GM18511 (cell line): Measurements from ENCODE around the gene GRK4.
A peak's percentile ranks its signal among the peaks of the same experiment; 100 is the strongest.

ENCODE experiments used
- ATAC-seq: cut with Tn5 transposase; IDR thresholded peaks from one replicate; pipeline ENCODE4 v1.9.1; 2021; ENCODE audit warnings: mild to moderate bottlenecking, moderate library complexity; ENCODE audit not compliant: unreplicated experiment

The GRK4 gene

DNA sequence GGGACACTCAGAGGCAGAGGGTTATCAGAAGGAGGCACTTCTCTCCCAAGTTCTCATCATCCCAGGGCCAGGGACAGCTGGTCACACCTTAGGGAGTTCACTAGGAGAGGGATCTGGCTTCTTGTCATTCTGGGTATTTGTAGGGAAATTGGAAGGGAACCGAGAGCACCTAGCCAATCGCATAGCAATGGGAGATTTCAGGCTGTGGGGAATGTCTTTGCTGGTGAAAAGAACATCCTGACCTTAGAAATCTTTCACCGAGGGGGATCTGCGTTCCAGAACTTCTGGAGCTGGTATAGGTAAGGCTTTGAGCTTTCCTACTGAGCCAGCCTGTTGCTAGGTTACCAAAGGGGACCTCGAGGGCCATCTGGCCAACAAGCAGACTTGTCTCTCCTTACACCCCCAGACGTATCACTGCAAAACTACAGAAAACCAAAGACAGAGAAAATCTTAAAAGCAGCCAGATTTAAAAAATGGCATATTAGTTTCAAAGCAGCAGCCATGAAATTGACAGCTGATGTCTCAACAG is 104.2 kb downstream of the GRK4 start:
- no peak for ATAC-seq

DNA sequence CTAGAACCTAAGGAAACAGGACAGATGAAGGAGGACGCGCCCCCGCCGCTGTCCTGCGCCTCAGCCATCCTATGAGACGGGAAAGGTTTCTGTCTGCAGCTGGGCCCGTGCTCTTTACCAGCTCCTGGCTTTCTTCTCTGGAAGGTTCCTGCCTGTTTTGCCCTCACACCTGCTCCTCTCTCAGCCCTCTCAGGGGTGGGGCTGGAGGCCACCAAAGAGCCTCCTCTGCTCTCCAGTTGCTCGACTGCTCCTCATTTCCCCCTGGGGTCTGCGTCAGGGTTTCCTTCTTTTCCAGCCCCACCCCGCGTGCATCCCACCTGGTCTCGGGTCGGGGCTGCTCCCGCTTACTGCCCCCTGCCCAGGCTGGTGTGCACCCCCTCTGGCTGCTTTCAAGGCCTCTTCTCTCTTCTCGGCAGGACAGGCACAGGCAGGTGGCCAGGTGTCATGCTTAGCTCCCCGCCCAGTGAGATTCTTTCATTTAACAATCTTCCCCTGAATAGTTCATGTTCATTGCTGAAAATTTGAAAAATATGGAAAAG is 106.4 kb downstream of the GRK4 start:
- ATAC-seq, result no peak

DNA sequence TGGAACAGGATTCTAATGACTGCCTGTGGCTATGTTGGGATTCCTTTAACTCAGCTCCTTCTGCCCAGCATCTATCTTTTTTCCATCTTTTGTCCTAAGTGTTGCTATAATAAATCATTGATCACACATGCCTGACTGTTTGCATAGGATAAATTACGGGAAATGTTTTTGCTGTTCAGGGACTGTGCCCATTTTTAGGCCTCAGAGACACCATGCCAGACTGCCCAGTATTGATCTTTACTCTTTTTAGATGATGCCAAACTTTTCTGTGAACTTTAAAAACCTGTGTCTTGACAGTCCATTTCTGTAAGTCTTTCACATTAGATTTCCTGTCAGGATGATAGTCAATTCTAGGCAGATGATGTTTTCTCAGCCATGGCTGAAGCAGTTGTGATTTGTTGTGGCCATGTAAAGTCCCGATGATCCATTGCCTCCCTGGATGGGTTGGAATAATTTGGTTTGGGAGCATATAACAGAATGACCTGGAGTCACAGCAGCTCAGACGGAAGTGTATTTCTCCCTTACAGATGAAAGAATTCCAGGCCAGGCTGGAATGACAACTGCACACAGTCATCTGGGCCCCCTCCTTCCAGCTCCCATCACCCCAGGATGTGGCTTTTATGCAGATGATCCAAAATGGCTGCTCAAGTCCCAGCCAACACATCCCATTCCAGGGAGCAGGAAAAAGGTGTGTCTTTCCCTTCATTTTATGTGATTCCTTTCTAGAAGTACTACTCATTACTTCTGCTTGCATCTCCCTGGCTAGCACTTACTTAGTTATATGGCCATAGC is 107.5 kb downstream of the GRK4 start:
- no peak for ATAC-seq

DNA sequence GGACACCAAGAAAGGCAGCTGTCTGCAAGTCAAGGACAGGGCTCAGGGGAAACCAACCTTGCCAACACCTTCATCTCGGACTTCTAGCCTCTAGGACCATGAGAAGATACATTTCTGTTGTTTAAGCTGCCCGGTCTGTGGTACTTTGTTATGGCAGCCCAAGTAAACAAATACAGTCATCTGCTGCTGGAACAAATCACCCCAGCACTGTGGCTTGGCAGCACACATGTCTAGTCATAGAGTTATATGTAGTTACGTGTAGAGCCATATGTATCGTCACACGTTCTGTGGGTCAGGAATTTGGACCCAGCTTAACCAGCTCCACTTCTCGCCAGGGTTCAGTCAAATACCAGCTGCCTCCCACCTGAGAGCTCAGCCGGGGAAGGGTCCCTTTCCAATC is 108.4 kb downstream of the GRK4 start:
- ATAC-seq, result no peak

DNA sequence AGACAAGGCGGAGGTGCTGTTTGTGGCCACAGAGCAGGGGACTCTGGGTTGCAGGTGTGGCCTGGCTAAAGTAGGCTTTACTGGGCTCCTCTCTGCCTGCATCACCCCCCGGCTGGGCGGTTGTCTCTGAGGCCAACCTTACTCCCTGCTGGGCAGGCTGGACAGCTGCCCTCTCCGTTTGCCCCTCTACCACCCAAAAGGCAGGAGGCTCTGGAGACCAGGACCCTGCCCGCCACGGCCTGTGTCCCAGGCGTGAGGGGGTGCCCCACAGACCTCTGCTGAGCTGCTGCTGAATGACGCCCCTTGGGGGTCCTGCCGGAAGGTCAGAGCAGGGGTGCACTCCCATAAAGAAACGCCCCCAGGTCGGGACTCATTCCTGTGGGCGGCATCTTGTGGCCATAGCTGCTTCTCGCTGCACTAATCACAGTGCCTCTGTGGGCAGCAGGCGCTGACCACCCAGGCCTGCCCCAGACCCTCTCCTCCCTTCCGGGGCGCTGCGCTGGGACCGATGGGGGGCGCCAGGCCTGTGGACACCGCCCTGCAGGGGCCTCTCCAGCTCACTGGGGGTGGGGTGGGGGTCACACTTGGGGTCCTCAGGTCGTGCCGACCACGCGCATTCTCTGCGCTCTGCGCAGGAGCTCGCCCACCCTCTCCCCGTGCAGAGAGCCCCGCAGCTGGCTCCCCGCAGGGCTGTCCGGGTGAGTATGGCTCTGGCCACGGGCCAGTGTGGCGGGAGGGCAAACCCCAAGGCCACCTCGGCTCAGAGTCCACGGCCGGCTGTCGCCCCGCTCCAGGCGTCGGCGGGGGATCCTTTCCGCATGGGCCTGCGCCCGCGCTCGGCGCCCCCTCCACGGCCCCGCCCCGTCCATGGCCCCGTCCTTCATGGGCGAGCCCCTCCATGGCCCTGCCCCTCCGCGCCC is 110.0 kb downstream of the GRK4 start:
- ATAC-seq, result peak; percentile 29

DNA sequence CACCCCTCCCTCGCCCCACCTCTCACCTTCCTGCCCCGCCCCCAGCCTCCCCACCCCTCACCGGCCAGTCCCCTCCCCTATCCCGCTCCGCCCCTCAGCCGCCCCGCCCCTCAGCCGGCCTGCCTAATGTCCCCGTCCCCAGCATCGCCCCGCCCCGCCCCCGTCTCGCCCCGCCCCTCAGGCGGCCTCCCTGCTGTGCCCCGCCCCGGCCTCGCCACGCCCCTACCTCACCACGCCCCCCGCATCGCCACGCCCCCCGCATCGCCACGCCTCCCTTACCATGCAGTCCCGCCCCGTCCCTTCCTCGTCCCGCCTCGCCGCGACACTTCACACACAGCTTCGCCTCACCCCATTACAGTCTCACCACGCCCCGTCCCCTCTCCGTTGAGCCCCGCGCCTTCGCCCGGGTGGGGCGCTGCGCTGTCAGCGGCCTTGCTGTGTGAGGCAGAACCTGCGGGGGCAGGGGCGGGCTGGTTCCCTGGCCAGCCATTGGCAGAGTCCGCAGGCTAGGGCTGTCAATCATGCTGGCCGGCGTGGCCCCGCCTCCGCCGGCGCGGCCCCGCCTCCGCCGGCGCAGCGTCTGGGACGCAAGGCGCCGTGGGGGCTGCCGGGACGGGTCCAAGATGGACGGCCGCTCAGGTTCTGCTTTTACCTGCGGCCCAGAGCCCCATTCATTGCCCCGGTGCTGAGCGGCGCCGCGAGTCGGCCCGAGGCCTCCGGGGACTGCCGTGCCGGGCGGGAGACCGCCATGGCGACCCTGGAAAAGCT is 110.9 kb downstream of the GRK4 start, which contains the start of the genes HTT and HTT-AS:
HTT (plus strand) TSS at position 604 of the 768 bp plus-strand sequence; CDS start at position 749, 145 bp downstream.
HTT-AS (minus strand) TSS at position 461 of the 768 bp plus-strand sequence.
- ATAC-seq, result peak; percentile 79

DNA sequence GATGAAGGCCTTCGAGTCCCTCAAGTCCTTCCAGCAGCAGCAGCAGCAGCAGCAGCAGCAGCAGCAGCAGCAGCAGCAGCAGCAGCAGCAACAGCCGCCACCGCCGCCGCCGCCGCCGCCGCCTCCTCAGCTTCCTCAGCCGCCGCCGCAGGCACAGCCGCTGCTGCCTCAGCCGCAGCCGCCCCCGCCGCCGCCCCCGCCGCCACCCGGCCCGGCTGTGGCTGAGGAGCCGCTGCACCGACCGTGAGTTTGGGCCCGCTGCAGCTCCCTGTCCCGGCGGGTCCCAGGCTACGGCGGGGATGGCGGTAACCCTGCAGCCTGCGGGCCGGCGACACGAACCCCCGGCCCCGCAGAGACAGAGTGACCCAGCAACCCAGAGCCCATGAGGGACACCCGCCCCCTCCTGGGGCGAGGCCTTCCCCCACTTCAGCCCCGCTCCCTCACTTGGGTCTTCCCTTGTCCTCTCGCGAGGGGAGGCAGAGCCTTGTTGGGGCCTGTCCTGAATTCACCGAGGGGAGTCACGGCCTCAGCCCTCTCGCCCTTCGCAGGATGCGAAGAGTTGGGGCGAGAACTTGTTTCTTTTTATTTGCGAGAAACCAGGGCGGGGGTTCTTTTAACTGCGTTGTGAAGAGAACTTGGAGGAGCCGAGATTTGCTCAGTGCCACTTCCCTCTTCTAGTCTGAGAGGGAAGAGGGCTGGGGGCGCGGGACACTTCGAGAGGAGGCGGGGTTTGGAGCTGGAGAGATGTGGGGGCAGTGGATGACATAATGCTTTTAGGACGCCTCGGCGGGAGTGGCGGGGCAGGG is 111.7 kb downstream of the GRK4 start:
- ATAC-seq, result peak; percentile 11

DNA sequence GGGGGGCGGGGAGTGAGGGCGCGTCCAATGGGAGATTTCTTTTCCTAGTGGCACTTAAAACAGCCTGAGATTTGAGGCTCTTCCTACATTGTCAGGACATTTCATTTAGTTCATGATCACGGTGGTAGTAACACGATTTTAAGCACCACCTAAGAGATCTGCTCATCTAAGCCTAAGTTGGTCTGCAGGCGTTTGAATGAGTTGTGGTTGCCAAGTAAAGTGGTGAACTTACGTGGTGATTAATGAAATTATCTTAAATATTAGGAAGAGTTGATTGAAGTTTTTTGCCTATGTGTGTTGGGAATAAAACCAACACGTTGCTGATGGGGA is 112.2 kb downstream of the GRK4 start:
- ATAC-seq, result no peak

DNA sequence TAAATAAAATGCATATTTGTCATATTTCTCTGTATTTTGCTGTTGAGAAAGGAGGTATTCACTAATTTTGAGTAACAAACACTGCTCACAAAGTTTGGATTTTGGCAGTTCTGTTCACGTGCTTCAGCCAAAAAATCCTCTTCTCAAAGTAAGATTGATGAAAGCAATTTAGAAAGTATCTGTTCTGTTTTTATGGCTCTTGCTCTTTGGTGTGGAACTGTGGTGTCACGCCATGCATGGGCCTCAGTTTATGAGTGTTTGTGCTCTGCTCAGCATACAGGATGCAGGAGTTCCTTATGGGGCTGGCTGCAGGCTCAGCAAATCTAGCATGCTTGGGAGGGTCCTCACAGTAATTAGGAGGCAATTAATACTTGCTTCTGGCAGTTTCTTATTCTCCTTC is 114.4 kb downstream of the GRK4 start:
- peak; percentile 39 for ATAC-seq

DNA sequence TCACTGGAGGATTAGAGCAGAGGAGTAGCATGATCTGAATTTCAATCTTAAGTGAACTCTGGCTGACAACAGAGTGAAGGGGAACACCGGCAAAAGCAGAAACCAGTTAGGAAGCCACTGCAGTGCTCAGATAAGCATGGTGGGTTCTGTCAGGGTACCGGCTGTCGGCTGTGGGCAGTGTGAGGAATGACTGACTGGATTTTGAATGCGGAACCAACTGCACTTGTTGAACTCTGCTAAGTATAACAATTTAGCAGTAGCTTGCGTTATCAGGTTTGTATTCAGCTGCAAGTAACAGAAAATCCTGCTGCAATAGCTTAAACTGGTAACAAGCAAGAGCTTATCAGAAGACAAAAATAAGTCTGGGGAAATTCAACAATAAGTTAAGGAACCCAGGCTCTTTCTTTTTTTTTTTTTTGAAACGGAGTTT is 116.3 kb downstream of the GRK4 start:
- peak; percentile 33 for ATAC-seq

DNA sequence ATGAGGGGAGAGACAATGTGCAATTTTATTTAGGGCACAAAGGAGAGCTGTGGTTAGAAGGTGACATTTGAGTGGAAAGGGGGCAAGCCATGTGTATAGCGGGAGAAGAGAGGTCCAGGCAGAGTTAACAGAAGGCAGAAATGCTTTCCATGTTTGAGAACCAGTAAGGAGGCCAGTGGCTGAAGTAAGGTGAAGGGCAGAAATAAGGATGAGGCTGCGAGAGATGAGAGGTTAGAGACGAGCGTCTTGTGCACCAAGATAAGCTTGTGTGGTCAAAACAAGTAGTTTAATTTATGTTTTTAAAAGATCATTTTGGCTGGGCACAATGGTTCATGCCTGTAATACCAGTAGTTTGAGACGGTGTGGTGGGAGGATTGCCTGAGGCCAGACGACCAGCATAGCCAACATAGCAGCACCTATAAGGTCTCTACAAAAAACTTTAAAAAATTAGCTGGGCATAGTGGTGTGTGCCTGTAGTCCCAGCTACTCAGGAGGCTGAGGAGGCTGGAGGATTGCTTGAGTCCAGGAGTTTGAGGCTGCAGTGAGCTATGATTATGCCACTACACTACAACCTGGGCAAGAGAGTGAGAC is 119.6 kb downstream of the GRK4 start:
- no peak for ATAC-seq

DNA sequence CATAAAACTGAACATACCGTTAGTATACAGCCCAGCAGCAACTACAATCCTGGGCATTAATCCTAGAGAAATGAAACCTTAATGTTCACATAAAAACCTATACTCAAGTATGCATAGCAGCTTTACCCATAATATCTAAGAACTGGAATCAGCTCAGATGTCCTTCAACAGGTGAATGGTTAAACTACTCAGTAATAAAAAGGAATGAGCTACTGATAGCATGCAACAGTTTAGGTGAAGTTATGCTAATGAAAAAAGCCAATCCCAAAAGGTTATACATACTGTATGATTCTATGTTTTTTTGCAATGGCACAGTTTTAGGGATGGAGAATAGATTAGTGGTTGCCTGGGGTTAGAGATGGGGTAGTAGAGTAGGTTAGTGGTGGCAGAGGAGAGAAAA is 120.4 kb downstream of the GRK4 start:
- ATAC-seq, result no peak

DNA sequence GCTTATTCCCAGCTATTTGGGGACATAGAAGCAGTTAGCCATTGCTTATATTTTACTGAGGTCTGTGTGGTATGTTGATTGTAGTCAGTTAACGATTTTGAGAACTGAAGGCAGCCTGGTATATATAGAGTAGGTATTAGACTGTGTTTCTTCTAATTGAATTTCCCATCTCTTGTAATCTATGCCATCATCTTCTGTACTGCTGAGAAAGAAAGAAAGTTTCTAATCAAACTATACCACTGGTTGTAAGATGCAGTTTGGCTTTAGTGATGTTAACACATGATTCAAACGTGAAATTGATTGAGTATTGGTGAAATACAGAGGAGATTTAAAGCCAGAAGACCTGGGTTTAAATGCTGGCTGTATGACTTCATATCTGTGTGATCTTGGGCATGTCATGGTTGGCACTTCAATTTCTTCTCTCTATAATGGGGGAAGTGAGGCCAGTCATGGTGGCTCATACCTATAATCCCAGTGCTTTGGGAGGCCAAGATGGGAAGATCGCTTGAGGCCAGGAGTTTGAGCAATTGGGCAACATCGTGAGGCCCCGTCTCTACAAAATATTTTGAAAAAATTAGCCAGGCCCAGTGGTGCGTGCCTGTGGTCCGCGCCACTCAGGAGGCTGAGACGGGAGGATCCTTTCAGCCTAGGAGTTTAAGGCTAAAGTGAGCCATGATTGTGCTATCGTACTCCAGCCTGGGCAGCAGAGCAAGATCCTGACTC is 122.7 kb downstream of the GRK4 start:
- ATAC-seq, result no peak

DNA sequence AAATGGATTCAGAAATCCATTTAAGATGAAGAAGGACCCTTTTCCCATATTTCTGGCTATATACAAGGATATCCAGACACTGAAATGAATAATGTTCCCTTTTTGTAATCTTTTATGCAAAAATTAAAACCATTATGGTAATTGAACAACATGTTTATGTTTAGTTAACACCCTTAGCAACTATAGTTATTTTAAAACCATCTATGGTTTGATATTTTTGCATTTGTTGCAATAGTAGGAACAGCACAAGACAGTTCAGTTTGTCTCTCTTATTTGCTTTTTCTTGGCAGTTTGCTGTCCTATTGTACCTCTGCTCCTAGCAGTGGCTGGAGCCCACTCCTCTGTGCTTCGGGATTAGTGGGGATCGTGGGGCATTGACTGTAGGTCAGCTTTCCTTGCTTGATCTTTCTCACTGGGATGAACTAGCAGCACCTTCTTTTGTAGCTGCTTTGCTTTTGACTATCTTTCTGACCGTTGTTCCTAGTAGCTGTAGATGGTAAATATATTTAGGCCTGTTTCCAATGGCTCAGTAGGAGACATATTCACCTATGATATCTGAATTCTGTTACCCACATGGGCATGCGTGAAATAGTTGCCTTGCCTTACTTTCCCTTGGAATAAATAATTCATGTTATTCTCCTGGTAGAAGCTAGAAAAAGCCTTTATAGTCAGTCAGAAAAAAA is 123.9 kb downstream of the GRK4 start:
- ATAC-seq, result no peak
